Liver (tissue), 3 donors: ENCODE data around the gene NRG3.

ENCODE experiments used
- ATF3 ChIP-seq: IDR thresholded peaks from 2 replicates; pipeline ENCODE4 v1.6.1; 2016; ENCODE audit warnings: antibody characterized with exemption
- CTCF ChIP-seq: fragments of 150-350 bp; IDR thresholded peaks from 2 replicates; pipeline ENCODE4 v1.5.1; 2017; ENCODE audit warnings: improper control_type of control experiment, low read depth, low read length; ENCODE audit not compliant: missing input control
- HNF4A ChIP-seq, 2 donors: conservative IDR thresholded peaks; 2 replicates each; pipeline ENCODE4 v1.6.1; 2016; ENCODE audit warnings: antibody characterized with exemption in 2 of 2, mild to moderate bottlenecking in 2 of 2
- RAD21 ChIP-seq, 2 donors: IDR thresholded peaks; 2 replicates each; pipeline ENCODE4 v1.6.1; 2016; ENCODE audit warnings: antibody characterized with exemption in 2 of 2, mild to moderate bottlenecking in 2 of 2
- YY1 ChIP-seq: IDR thresholded peaks from 2 replicates; pipeline ENCODE4 v1.6.1; 2016; ENCODE audit warnings: antibody characterized with exemption, mild to moderate bottlenecking
- donor health status: healthy.
- donor health status: healthy.

GRCh38 chr10:82721831-82722230 is 846.8 kb downstream of the NRG3 start:
- TF ChIP-seq CTCF (no peak), YY1 (no peak), ATF3 (no peak), RAD21 (IDR thresholded peaks at IDR 0.05) (no peak), HNF4A (conservative IDR thresholded peaks at IDR 0.05) (no peak)
